HFFc6 (cell line): ENCODE data around the gene DACT3. TPM values are rescaled to one million over a fixed set of nuclear protein-coding genes. Genes with fewer than 3 reads are reported as not detected.

Source experiments
- DNase-seq: peaks from one replicate; pipeline ENCODE4 v3.0.0-alpha.2; 2018
- H3K27ac Mint-ChIP-seq: 2 replicates; pipeline ENCODE4 v1.8.0; 2020; ENCODE audit warnings: mild to moderate bottlenecking, mixed read lengths
- H3K27me3 Mint-ChIP-seq: 2 replicates; pipeline ENCODE4 v1.8.0; 2021; ENCODE audit warnings: mild to moderate bottlenecking, moderate library complexity, mixed read lengths; ENCODE audit not compliant: insufficient read depth
- H3K36me3 Mint-ChIP-seq: 2 replicates; pipeline ENCODE4 v1.8.0; 2021; ENCODE audit warnings: low read depth, mixed read lengths
- H3K4me1 Mint-ChIP-seq: 2 replicates; pipeline ENCODE4 v1.8.0; 2020; ENCODE audit warnings: low read depth, mixed read lengths
- H3K4me3 Mint-ChIP-seq: 2 replicates; pipeline ENCODE4 v1.8.0; 2020; ENCODE audit warnings: mild to moderate bottlenecking, moderate library complexity, mixed read lengths
- H3K9me3 Mint-ChIP-seq: 2 replicates; pipeline ENCODE4 v1.8.0; 2020; ENCODE audit warnings: mild to moderate bottlenecking, mixed read lengths
- total RNA-seq, 6 experiments: library from RNA; stranded (reverse); fragmentation: NEBNext Ultra II Directional; extraction: Animal tissue kit (Norgen Biotek cat#: 25700); gene quantifications; 2 replicates in 1 of 6; 3 replicates in 5 of 6; pipeline ENCODE4 v1.2.3, GENCODE V29; 2021
- TF ChIP-seq, protein P1 (sequence below): fragments of 200-600 bp; sonication (generic); IDR thresholded peaks from 2 replicates; pipeline ENCODE4 v1.5.0; 2021; ENCODE audit warnings: antibody characterized with exemption, mild to moderate bottlenecking

Gene DACT3
- total RNA-seq, 6 experiments from 2014 or later = 12.6 to 17.2 (median 15.5) TPM

DNA sequence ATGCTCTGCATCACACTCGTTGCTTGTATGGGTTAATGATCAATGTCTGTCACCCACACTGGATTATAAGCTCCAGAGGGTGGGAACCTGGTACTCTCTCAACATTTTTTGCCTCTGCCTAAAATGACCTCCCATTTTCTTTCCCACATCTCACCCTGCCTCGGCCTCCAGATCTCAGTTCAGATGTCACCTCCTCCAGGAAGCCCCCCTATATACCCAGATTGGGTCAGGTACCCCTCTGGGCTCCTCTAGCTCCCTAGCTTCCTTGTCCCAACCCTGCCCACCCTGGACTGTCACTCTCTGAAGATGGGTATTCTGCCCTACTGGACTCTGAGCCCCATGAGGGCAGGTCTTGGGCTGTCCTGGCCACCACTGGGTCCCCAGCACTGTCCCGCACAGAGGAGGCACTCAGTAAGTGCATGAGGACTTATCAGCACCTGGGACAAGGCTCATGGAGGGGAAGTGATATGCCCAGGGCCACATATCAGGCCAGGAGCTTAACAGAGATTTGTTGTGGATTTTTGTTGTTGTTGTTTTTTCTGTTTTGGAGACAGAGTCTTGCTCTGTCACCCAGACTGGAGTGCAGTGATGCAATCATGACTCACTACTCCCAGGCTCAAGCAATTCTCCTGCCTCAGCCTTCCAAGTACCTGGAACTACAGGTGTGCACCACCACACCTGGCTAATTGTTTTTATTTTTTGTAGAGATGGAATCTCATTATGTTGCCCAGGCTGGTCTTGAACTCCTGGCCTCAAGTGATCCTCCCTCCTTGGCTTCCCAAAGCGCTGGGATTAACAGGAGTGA lies 32.1 kb upstream of the DACT3 start:
- no peaks in the 10 kb centered on the region for H3K9me3 Mint-ChIP-seq
- H3K4me1 Mint-ChIP-seq = no peaks in the 10 kb centered on the region
- H3K27ac Mint-ChIP-seq = no peak overlapping the region
- no peak overlapping the region for H3K4me3 Mint-ChIP-seq
- H3K36me3 Mint-ChIP-seq = peaks cover 49% of the 10 kb centered on the region
- TF ChIP-seq, protein P1, sequence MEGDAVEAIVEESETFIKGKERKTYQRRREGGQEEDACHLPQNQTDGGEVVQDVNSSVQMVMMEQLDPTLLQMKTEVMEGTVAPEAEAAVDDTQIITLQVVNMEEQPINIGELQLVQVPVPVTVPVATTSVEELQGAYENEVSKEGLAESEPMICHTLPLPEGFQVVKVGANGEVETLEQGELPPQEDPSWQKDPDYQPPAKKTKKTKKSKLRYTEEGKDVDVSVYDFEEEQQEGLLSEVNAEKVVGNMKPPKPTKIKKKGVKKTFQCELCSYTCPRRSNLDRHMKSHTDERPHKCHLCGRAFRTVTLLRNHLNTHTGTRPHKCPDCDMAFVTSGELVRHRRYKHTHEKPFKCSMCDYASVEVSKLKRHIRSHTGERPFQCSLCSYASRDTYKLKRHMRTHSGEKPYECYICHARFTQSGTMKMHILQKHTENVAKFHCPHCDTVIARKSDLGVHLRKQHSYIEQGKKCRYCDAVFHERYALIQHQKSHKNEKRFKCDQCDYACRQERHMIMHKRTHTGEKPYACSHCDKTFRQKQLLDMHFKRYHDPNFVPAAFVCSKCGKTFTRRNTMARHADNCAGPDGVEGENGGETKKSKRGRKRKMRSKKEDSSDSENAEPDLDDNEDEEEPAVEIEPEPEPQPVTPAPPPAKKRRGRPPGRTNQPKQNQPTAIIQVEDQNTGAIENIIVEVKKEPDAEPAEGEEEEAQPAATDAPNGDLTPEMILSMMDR = no peak
- no peaks in the 10 kb centered on the region for H3K27me3 Mint-ChIP-seq
- peak; percentile 6 for DNase-seq

DNA sequence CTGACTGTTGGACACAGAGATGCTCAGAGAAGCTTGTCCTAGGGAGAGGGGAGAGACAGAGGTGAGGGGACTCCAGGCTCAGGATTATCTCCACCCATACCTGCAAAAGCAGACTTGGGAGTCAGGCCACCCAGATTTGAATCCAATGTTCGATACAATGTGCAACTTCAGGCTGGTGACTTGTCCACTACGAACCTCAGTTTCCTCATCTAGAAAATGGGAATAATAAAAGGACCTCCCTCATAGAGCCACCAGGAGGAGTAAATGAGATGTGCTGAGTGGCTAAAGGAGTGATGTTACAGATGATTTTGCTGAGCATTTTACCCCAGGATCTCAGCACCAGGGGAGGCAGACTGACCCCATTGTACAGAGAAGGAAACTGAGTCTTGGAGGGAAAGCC lies 31.0 kb upstream of the DACT3 start:
- H3K4me1 Mint-ChIP-seq = no peaks in the 10 kb centered on the region
- no peaks in the 10 kb centered on the region for H3K9me3 Mint-ChIP-seq
- TF ChIP-seq, protein P1 = 0 out of 2 replicates have a peak, but pooled peaks have one; percentile 11
- peaks cover 40% of the 10 kb centered on the region for H3K36me3 Mint-ChIP-seq
- no peak overlapping the region for H3K27ac Mint-ChIP-seq
- no peak for DNase-seq
- H3K27me3 Mint-ChIP-seq = no peaks in the 10 kb centered on the region
- H3K4me3 Mint-ChIP-seq = no peak overlapping the region

DNA sequence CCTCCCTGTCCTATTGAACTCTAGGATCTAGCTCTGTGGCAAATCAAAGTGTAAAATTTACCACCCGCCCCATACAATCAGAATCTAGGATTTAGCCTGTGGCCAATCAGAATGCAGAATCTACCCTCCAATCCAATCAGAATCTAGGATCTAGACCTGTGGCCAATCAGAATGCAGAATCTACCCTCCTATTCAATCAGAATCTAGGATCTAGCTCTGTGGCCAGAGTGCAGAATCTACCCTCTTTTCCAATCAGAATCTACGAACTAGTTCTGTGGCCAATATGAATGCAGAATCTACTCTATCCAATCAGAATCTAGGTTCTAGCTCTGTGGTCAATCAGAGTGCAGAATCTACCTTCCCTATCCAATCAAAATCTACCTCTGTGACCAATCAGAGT lies 30.1 kb upstream of the DACT3 start:
- Mint-ChIP-seq H3K4me1 (no peaks in the 10 kb centered on the region), H3K36me3 (peaks cover 37% of the 10 kb centered on the region), H3K9me3 (no peaks in the 10 kb centered on the region), H3K27ac (no peak overlapping the region), H3K4me3 (no peak overlapping the region), H3K27me3 (no peaks in the 10 kb centered on the region; the same call in 1 of the 2 replicates)
- DNase-seq = no peak
- TF ChIP-seq, protein P1 = no peak

DNA sequence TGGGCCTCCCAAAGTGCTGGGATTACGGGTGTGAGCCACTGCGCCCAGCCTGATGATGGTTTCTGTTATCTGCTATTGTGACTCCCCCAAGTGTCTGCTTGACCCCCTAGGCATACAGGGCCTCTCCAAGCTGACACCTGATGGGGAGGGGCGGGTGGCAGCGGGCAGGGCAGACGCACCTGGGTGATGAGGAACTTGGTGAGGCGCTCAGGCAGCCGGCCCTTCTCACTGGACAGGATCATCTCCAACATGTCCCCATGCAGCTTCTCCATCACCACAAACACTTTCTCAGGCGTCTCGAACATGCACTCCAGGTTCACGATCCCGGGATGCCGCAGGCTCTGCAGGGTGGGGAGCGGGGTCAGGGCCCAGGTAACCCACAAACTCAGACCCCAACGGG lies 28.4 kb upstream of the DACT3 start:
- no peak overlapping the region for H3K4me3 Mint-ChIP-seq

GRCh38 chr19:46687438-46688145 lies 26.6 kb upstream of the DACT3 start:
- no peak overlapping the region for H3K27ac Mint-ChIP-seq
- H3K36me3 Mint-ChIP-seq = peaks cover 33% of the 10 kb centered on the region
- no peaks in the 10 kb centered on the region for H3K9me3 Mint-ChIP-seq
- no peaks in the 10 kb centered on the region for H3K4me1 Mint-ChIP-seq
- TF ChIP-seq, protein P1 = no peak
- no peaks in the 10 kb centered on the region; the same call in 1 of the 2 replicates for H3K27me3 Mint-ChIP-seq
- no peak for DNase-seq
- no peak overlapping the region for H3K4me3 Mint-ChIP-seq

More for the DNA sequence above, 28.4 kb upstream of the DACT3 start:
- Mint-ChIP-seq H3K36me3 (peaks cover 36% of the 10 kb centered on the region), H3K27ac (no peak overlapping the region), H3K27me3 (no peaks in the 10 kb centered on the region; the same call in 1 of the 2 replicates), H3K9me3 (no peaks in the 10 kb centered on the region), H3K4me1 (no peaks in the 10 kb centered on the region)
- TF ChIP-seq, protein P1 = no peak
- DNase-seq = no peak
